Endothelial cell of umbilical vein (primary cell): ENCODE results near the gene PHF1. TPM values are rescaled to one million over a fixed set of nuclear protein-coding genes. Genes with fewer than 3 reads are reported as not detected.

Experiments used
- BruUV-seq: library from RNA; stranded (reverse); fragments of 400-500 nt; replicated peaks from 2 replicates; lab custom pipeline; 2021; lab: Mats Ljungman, UMichigan
- CTCF ChIA-PET: fragments of 300-600, 350-600 bp; sonication (Branson Sonifier 250); formaldehyde crosslinking; loops from one replicate; lab custom pipeline; 2021; ENCODE audit warnings: antibody characterized with exemption, inconsistent platforms; lab: Charles Lee
- POLR2A ChIA-PET: fragments of 300-600, 350-600 bp; sonication (Branson Sonifier 250); formaldehyde crosslinking; loops from one replicate; lab custom pipeline; 2021; ENCODE audit warnings: antibody characterized with exemption, inconsistent platforms; lab: Charles Lee
- DNase-seq: peaks from one replicate; pipeline ENCODE4 v3.0.0-alpha.2; 2011; ENCODE audit warnings: low read depth, low spot score
- FAIRE-seq: peaks from 2 replicates; lab custom pipeline; 2011; peaks lifted over from hg19 to GRCh38; lab: Jason Lieb, UNC
- H2AFZ ChIP-seq: 2 replicates; pipeline ENCODE4 v1.6.0; 2012; ENCODE audit warnings: low read depth, low read length, control low read depth, inconsistent platforms
- H3K27ac ChIP-seq: 2 replicates; pipeline ENCODE4 v1.5.1; 2011; ENCODE audit warnings: low read depth, mild to moderate bottlenecking, control low read depth, low read length, moderate library complexity; ENCODE audit not compliant: insufficient read depth
- H3K27me3 ChIP-seq, 2 experiments: 2 replicates each; pipeline versions ENCODE4 v1.6.0 to v1.6.1; 2011; ENCODE audit warnings: low read length in 2 of 2, mixed read lengths in 1 of 2; ENCODE audit not compliant: control insufficient read depth in 2 of 2, insufficient read depth in 2 of 2
- H3K36me3 ChIP-seq, 2 experiments: 2 replicates in 1 of 2; 3 replicates in 1 of 2; pipeline ENCODE4 v1.5.1; 2011; ENCODE audit warnings: low read length in 2 of 2, mild to moderate bottlenecking in 1 of 2, moderate library complexity in 1 of 2; ENCODE audit not compliant: control insufficient read depth in 2 of 2, insufficient read depth in 2 of 2; ENCODE audit errors: extremely low read depth in 1 of 2
- H3K4me1 ChIP-seq: 3 replicates; pipeline ENCODE4 v1.5.1; 2011; ENCODE audit warnings: mild to moderate bottlenecking, low read length; ENCODE audit not compliant: control insufficient read depth, insufficient read depth; ENCODE audit errors: extremely low read depth
- H3K4me2 ChIP-seq: 2 replicates; pipeline ENCODE4 v1.6.1; 2011; ENCODE audit warnings: low read length, control low read depth, mixed read lengths; ENCODE audit not compliant: insufficient read depth
- H3K4me3 ChIP-seq, 3 experiments: fragments of 200-600 bp in 1 of 3; sonication (generic), shearing (Covaris generic) in 1 of 3; replicated peaks in 1 of 3; 2 replicates each; pipeline ENCODE4 v1.5.1; 2011 to 2016; ENCODE audit warnings: control low read depth in 3 of 3, low read length in 3 of 3, mild to moderate bottlenecking in 2 of 3, inconsistent platforms in 1 of 3, low read depth in 1 of 3, moderate library complexity in 1 of 3; ENCODE audit not compliant: insufficient read depth in 1 of 3
- H3K79me2 ChIP-seq: 2 replicates; pipeline ENCODE4 v1.6.0; 2012; ENCODE audit warnings: low read length, inconsistent platforms; ENCODE audit not compliant: control insufficient read depth, insufficient read depth
- H3K9ac ChIP-seq: replicated peaks from 2 replicates; pipeline ENCODE3; 2011; ENCODE audit warnings: low read length, control low read depth; ENCODE audit not compliant: insufficient read depth; ENCODE audit errors: extremely low read depth
- H3K9me1 ChIP-seq: replicated peaks from 3 replicates; pipeline ENCODE4 v1.6.0; 2011; ENCODE audit warnings: mild to moderate bottlenecking, low read length; ENCODE audit not compliant: control insufficient read depth, insufficient read depth; ENCODE audit errors: extremely low read depth
- H3K9me3 ChIP-seq: replicated peaks from 2 replicates; pipeline ENCODE4 v1.5.1; 2012; ENCODE audit warnings: low read length, inconsistent platforms; ENCODE audit not compliant: control insufficient read depth, insufficient read depth
- H4K20me1 ChIP-seq: replicated peaks from 2 replicates; pipeline ENCODE3; 2011; ENCODE audit warnings: mild to moderate bottlenecking, low read length; ENCODE audit not compliant: control insufficient read depth, insufficient read depth; ENCODE audit errors: extremely low read depth
- EZH2 ChIP-seq: IDR thresholded peaks from 2 replicates; pipeline ENCODE4 v1.6.1; 2012; ENCODE audit warnings: borderline replicate concordance, low read depth, mild to moderate bottlenecking, moderate library complexity, low read length, inconsistent platforms; ENCODE audit not compliant: severe bottlenecking
- FOS ChIP-seq: IDR thresholded peaks from 2 replicates; pipeline ENCODE4 v1.6.1; 2011; ENCODE audit warnings: mild to moderate bottlenecking, low read length, moderate library complexity, borderline replicate concordance; ENCODE audit not compliant: insufficient read depth
- GATA2 ChIP-seq: IDR thresholded peaks from 2 replicates; pipeline ENCODE4 v1.7.0; 2011; ENCODE audit warnings: low read depth, mild to moderate bottlenecking, moderate library complexity, mixed read lengths, low read length; ENCODE audit not compliant: insufficient read length, insufficient read depth
- JUN ChIP-seq: IDR thresholded peaks from 2 replicates; pipeline ENCODE4 v1.6.1; 2011; ENCODE audit warnings: borderline replicate concordance, low read depth; ENCODE audit not compliant: insufficient read length, insufficient read depth
- MYC ChIP-seq: IDR thresholded peaks from one replicate; pipeline ENCODE4 v1.6.1; 2011; ENCODE audit warnings: mild to moderate bottlenecking, low read depth, low read length
- POLR2A ChIP-seq: IDR thresholded peaks from 2 replicates; pipeline ENCODE4 v1.6.1; 2012; ENCODE audit warnings: low read depth, mild to moderate bottlenecking, control low read depth, low read length
- POLR2AphosphoS5 ChIP-seq: IDR thresholded peaks from 2 replicates; pipeline ENCODE4 v1.6.1; 2012; ENCODE audit warnings: low read depth, mild to moderate bottlenecking, control low read depth, low read length, moderate library complexity; ENCODE audit not compliant: insufficient read depth
- dilution Hi-C: fragments of 300-500 bp; cut with MboI; formaldehyde crosslinking; loops from one replicate; pipeline ENCODE4 v1.15.0; 2019; ENCODE audit warnings: low sequenced_read_pairs; ENCODE audit not compliant: extremely low pct_ligation_motif_present
- intact Hi-C: fragments of 100-400 bp; cut with micrococcal nuclease; formaldehyde crosslinking; loops from one replicate; pipeline ENCODE4 v1.10.0; 2022
- polyA plus RNA-seq, 4 experiments: library from polyadenylated mRNA; depleted of rRNA in 3 of 4; stranded (reverse) in 3 of 4; unstranded in 1 of 4; fragments of >200 nt; gene quantifications; 2 replicates each; pipeline versions ENCODE4 v1.2.1 to v1.2.3, GENCODE V29; 2011 to 2012; ENCODE audit warnings: missing spikeins in 1 of 4
- total RNA-seq: library from RNA; stranded (reverse); gene quantifications from 2 replicates; pipeline ENCODE4 v1.2.3, GENCODE V29; 2021
- TF ChIP-seq, protein P1 (sequence below): IDR thresholded peaks from 2 replicates; pipeline ENCODE4 v1.6.1; 2011; ENCODE audit not compliant: insufficient read depth, insufficient read length
- TF ChIP-seq, protein P2 (sequence below), 2 donors: IDR thresholded peaks; 1 replicate in 1 of 2; 2 replicates in 1 of 2; pipeline ENCODE4 v1.5.1; 2011; ENCODE audit warnings: low read length in 2 of 2, mild to moderate bottlenecking in 2 of 2, moderate library complexity in 2 of 2, control low read depth in 1 of 2, inconsistent platforms in 1 of 2, low read depth in 1 of 2; ENCODE audit not compliant: insufficient read depth in 1 of 2; ENCODE audit errors: extremely low read depth in 1 of 2

Gene PHF1
- total and polyA plus RNA-seq, 2 donors (not counting 3 experiments of a cell fraction or from before 2014, with no cell fraction given), result 32.5 to 53.1 TPM

DNA sequence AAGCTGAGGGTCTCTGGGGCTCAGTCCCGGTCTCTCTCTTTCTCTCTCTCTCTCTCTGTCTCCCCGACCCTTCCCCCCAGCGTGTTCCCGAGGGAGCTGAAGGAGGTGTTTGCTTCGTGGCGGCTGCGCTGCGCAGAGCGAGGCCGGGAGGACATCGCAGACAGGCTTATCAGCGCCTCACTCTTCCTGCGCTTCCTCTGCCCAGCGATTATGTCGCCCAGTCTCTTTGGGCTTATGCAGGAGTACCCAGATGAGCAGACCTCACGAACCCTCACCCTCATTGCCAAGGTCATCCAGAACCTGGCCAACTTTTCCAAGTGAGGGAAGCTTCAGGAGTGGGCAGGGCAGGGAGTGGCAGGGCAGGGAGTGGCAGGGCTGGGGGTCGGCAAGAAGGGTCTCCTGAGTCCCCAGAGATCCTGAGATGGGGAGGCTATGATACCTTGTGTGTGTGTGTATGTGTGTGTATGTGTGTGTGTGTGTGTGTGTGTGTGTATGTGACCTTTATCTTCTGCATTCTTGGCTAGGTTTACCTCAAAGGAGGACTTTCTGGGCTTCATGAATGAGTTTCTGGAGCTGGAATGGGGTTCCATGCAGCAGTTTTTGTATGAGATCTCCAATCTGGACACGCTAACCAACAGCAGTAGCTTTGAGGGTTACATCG lies 30.0 kb downstream of the PHF1 start:
- dilution Hi-C loops, result no loop called here
- Histone ChIP-seq H3K4me1 (no peaks in the 10 kb centered on the region), H3K9ac (no peak overlapping the region), H3K4me3 (no peak overlapping the region), H4K20me1 (no peaks in the 10 kb centered on the region), H3K4me2 (no peak overlapping the region), H3K27me3 (no peaks in the 10 kb centered on the region), H3K36me3 (peaks cover 0 to 26% of the 10 kb centered on the region in 2 experiments), H3K9me3 (no peaks in the 10 kb centered on the region), H2AFZ (no peak overlapping the region), H3K27ac (no peak overlapping the region), H3K9me1 (no peaks in the 10 kb centered on the region), H3K79me2 (no peaks in the 10 kb centered on the region)
- TF ChIP-seq MYC, result no peak
- TF ChIP-seq, protein P1, sequence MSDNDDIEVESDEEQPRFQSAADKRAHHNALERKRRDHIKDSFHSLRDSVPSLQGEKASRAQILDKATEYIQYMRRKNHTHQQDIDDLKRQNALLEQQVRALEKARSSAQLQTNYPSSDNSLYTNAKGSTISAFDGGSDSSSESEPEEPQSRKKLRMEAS, result no peak
- TF ChIP-seq GATA2, result no peak
- no peak for TF ChIP-seq JUN
- no peak for TF ChIP-seq POLR2AphosphoS5
- no peak for TF ChIP-seq POLR2A
- no peak for TF ChIP-seq EZH2
- TF ChIP-seq, protein P2, sequence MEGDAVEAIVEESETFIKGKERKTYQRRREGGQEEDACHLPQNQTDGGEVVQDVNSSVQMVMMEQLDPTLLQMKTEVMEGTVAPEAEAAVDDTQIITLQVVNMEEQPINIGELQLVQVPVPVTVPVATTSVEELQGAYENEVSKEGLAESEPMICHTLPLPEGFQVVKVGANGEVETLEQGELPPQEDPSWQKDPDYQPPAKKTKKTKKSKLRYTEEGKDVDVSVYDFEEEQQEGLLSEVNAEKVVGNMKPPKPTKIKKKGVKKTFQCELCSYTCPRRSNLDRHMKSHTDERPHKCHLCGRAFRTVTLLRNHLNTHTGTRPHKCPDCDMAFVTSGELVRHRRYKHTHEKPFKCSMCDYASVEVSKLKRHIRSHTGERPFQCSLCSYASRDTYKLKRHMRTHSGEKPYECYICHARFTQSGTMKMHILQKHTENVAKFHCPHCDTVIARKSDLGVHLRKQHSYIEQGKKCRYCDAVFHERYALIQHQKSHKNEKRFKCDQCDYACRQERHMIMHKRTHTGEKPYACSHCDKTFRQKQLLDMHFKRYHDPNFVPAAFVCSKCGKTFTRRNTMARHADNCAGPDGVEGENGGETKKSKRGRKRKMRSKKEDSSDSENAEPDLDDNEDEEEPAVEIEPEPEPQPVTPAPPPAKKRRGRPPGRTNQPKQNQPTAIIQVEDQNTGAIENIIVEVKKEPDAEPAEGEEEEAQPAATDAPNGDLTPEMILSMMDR (IDR thresholded peaks at IDR 0.05; ENCODE audit: extremely low read depth in 1 of 2, insufficient read depth in 1 of 2, low read depth in 1 of 2, low read length in 2 of 2), result no peak
- TF ChIP-seq FOS, result no peak
- no peak for DNase-seq
- intact Hi-C loops, result no loop called here
- ChIA-PET POLR2A (no interaction called here), CTCF (interaction anchor here (2.0 kb wide), 1 partner anchor 10 kb away, joined by 5 read pairs; no protein-coding TSS in a partner anchor)
- TSS peak; percentile 7 for BruUV-seq
- FAIRE-seq, result no peak
